ENCODE data around the gene SLAMF6.

SLAMF6 gene

GRCh38 chr1:160449494-160449893 is 73.6 kb downstream of the SLAMF6 start:
- Histone ChIP-seq H3K9me3 (replicated peaks; ENCODE audit: insufficient read depth, low read length) (no peaks in the 10 kb centered on the region), H3K79me2 (ENCODE audit: low read length) (no peaks in the 10 kb centered on the region), H3K9ac (ENCODE audit: low read length) (no peak overlapping the region), H4K20me1 (ENCODE audit: insufficient read depth, low read length) (no peaks in the 10 kb centered on the region), H2AFZ (ENCODE audit: low read length) (no peak overlapping the region), H3F3A (ENCODE audit: insufficient read depth, low read length) (no peaks in the 10 kb centered on the region), H3K27me3 (replicated peaks; ENCODE audit: insufficient read depth, low read length) (no peaks in the 10 kb centered on the region), H3K27ac (ENCODE audit: low read length) (no peak overlapping the region), H3K4me2 (ENCODE audit: low read depth, low read length) (no peak overlapping the region), H3K9me2 (replicated peaks; ENCODE audit: insufficient read depth, low read length) (no peaks in the 10 kb centered on the region), H3K4me1 (ENCODE audit: low read length) (no peaks in the 10 kb centered on the region), H3K4me3 (ENCODE audit: low read length) (no peak overlapping the region), H3K36me3 (replicated peaks; ENCODE audit: insufficient read depth, low read length) (no peaks in the 10 kb centered on the region)
- no peak for DNase-seq
- no peak for TF ChIP-seq EZH2phosphoT487 (IDR thresholded peaks at IDR 0.05; ENCODE audit: low read length)
- TF ChIP-seq EZH2 (optimal IDR thresholded peaks at IDR 0.05; ENCODE audit: low read depth, low read length), result no peak
- TF ChIP-seq CTCF (IDR thresholded peaks at IDR 0.05; ENCODE audit: low read length), result no peak

GRCh38 chr1:160446945-160447600 is 76.0 kb downstream of the SLAMF6 start:
- Histone ChIP-seq H3K9me3 (replicated peaks; ENCODE audit: insufficient read depth, low read length) (no peaks in the 10 kb centered on the region), H3K27me3 (replicated peaks; ENCODE audit: insufficient read depth, low read length) (no peaks in the 10 kb centered on the region), H3K9me2 (replicated peaks; ENCODE audit: insufficient read depth, low read length) (no peaks in the 10 kb centered on the region), H3F3A (ENCODE audit: insufficient read depth, low read length) (no peaks in the 10 kb centered on the region), H3K4me2 (ENCODE audit: low read depth, low read length) (no peak overlapping the region), H3K4me1 (ENCODE audit: low read length) (peaks cover 6% of the 10 kb centered on the region; the same call in 1 of the 2 replicates), H2AFZ (ENCODE audit: low read length) (no peak overlapping the region), H3K9ac (ENCODE audit: low read length) (no peak overlapping the region), H3K36me3 (replicated peaks; ENCODE audit: insufficient read depth, low read length) (no peaks in the 10 kb centered on the region), H4K20me1 (ENCODE audit: insufficient read depth, low read length) (no peaks in the 10 kb centered on the region), H3K4me3 (ENCODE audit: low read length) (no peak overlapping the region), H3K27ac (ENCODE audit: low read length) (no peak overlapping the region), H3K79me2 (ENCODE audit: low read length) (no peaks in the 10 kb centered on the region)
- TF ChIP-seq CTCF (IDR thresholded peaks at IDR 0.05; ENCODE audit: low read length), result no peak
- no peak for TF ChIP-seq EZH2 (optimal IDR thresholded peaks at IDR 0.05; ENCODE audit: low read depth, low read length)
- no peak for TF ChIP-seq EZH2phosphoT487 (IDR thresholded peaks at IDR 0.05; ENCODE audit: low read length)
- no peak for DNase-seq

GRCh38 chr1:160439718-160440117 is 83.3 kb downstream of the SLAMF6 start:
- H3K4me2 ChIP-seq (ENCODE audit: low read depth, low read length), result no peak overlapping the region
- no peaks in the 10 kb centered on the region for H3K9me3 ChIP-seq (replicated peaks; ENCODE audit: insufficient read depth, low read length)
- peaks cover 5% of the 10 kb centered on the region; the same call in 1 of the 2 replicates for H3F3A ChIP-seq (ENCODE audit: insufficient read depth, low read length)
- TF ChIP-seq EZH2phosphoT487 (IDR thresholded peaks at IDR 0.05; ENCODE audit: low read length), result no peak
- TF ChIP-seq EZH2 (optimal IDR thresholded peaks at IDR 0.05; ENCODE audit: low read depth, low read length), result no peak
- no peak for TF ChIP-seq CTCF (IDR thresholded peaks at IDR 0.05; ENCODE audit: low read length)
- H2AFZ ChIP-seq (ENCODE audit: low read length), result no peak overlapping the region
- H3K4me1 ChIP-seq (ENCODE audit: low read length), result peaks cover 25% of the 10 kb centered on the region
- no peaks in the 10 kb centered on the region for H4K20me1 ChIP-seq (ENCODE audit: insufficient read depth, low read length)
- no peaks in the 10 kb centered on the region for H3K9me2 ChIP-seq (replicated peaks; ENCODE audit: insufficient read depth, low read length)
- H3K9ac ChIP-seq (ENCODE audit: low read length), result no peak overlapping the region
- no peaks in the 10 kb centered on the region for H3K79me2 ChIP-seq (ENCODE audit: low read length)
- DNase-seq, result no peak
- H3K27me3 ChIP-seq (replicated peaks; ENCODE audit: insufficient read depth, low read length), result no peaks in the 10 kb centered on the region
- no peak overlapping the region for H3K27ac ChIP-seq (ENCODE audit: low read length)
- H3K4me3 ChIP-seq (ENCODE audit: low read length), result no peak overlapping the region
- no peaks in the 10 kb centered on the region for H3K36me3 ChIP-seq (replicated peaks; ENCODE audit: insufficient read depth, low read length)
